ENCODE measurements around the gene HMX2. TPM values are rescaled to one million over a fixed set of nuclear protein-coding genes. Genes with fewer than 3 reads are reported as not detected.

HMX2 gene
- total RNA-seq, 1 donor from 2014 or later = not detected

GRCh38 chr10:123133541-123134342, 14.2 kb upstream of the HMX2 start:
- Mint-ChIP-seq H3K4me1 (ENCODE audit: low read depth) (peaks cover 16% of the 10 kb centered on the region), H3K4me3 (ENCODE audit: low read depth) (no peak overlapping the region), H3K9me3 (no peaks in the 10 kb centered on the region), H3K36me3 (ENCODE audit: low read depth) (no peaks in the 10 kb centered on the region), H3K27me3 (ENCODE audit: low read depth) (peaks cover 62% of the 10 kb centered on the region), H3K27ac (no peak overlapping the region)
- intact Hi-C loops (cut with micrococcal nuclease) = loop anchor here (1.0 to 5.0 kb wide), 4 partner anchors 15 to 834 kb away; partner anchors contain the start of gene HMX2
- DNase-seq (ENCODE audit: low spot score) = no peak

- Mint-ChIP-seq H3K27ac (peak overlapping the region; percentile 33), H3K27me3 (ENCODE audit: low read depth) (peaks cover 64% of the 10 kb centered on the region), H3K36me3 (ENCODE audit: low read depth) (no peaks in the 10 kb centered on the region), H3K9me3 (no peaks in the 10 kb centered on the region), H3K4me3 (ENCODE audit: low read depth) (no peak overlapping the region), H3K4me1 (ENCODE audit: low read depth) (peaks cover 17% of the 10 kb centered on the region)
- intact Hi-C loops (cut with micrococcal nuclease) = loop anchor here (2.0 to 5.0 kb wide), 3 partner anchors 14 to 833 kb away; partner anchors contain the start of gene HMX2
- no peak for DNase-seq (ENCODE audit: low spot score)
Measured at GRCh38 chr10:123134343-123134914, 13.5 kb upstream of the HMX2 start.

DNA sequence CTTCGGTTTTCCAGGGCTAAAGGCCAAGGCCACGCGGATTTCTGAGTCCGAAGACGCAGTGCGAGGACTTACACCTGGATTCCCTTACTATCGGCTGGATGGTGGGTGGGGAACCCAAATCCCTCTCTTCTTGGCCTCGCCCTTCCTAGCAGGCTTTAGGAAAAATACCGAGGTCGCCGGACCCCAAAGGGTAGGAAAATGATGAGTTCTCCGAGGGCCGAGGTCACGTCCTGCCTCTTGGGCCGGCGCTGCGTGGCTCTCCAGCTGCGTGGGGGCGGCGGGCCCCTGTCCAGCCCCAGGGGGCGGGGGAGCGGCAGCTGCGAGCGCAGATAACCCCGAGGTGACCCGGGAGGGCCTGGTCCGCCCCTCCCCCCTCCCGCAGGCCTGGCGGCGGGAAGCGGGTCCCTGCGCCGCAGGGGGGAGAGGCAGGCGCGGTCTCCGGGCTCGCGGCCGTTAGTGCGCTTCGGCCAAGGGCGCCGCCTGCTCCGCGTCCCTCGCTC, 13.0 kb upstream of the HMX2 start:
- H3K27ac Mint-ChIP-seq = no peak overlapping the region

GRCh38 chr10:123135415-123136141, 12.4 kb upstream of the HMX2 start, which contains the start of gene HMX3:
Gene HMX3, plus strand, starts transcription at chr10:123135970. Its CDS starts 81 bp downstream, at chr10:123136051.
- H3K4me1 Mint-ChIP-seq (ENCODE audit: low read depth) = peaks cover 19% of the 10 kb centered on the region
- peak within 1 kb of the TSS; percentile 13 for H3K4me3 Mint-ChIP-seq (ENCODE audit: low read depth)
- H3K27ac Mint-ChIP-seq = no peak within 1 kb of the TSS
- DNase-seq (ENCODE audit: low spot score) = peak; percentile 22
- peaks cover 68% of the 10 kb centered on the region for H3K27me3 Mint-ChIP-seq (ENCODE audit: low read depth)
- no peaks in the 10 kb centered on the region for H3K36me3 Mint-ChIP-seq (ENCODE audit: low read depth)
- intact Hi-C loops (cut with micrococcal nuclease) = loop anchor here (2.0 to 5.0 kb wide), 2 partner anchors 13 to 247 kb away; partner anchors contain the start of gene HMX2
- H3K9me3 Mint-ChIP-seq = no peaks in the 10 kb centered on the region

More for the DNA sequence above, 13.0 kb upstream of the HMX2 start:
- Mint-ChIP-seq H3K4me1 (ENCODE audit: low read depth) (peaks cover 19% of the 10 kb centered on the region), H3K4me3 (ENCODE audit: low read depth) (no peak overlapping the region), H3K27me3 (ENCODE audit: low read depth) (peaks cover 68% of the 10 kb centered on the region), H3K36me3 (ENCODE audit: low read depth) (no peaks in the 10 kb centered on the region), H3K9me3 (no peaks in the 10 kb centered on the region)
- intact Hi-C loops (cut with micrococcal nuclease) = loop anchor here (2.0 to 5.0 kb wide), 4 partner anchors 14 to 832 kb away; partner anchors contain the start of gene HMX2
- DNase-seq (ENCODE audit: low spot score) = no peak

DNA sequence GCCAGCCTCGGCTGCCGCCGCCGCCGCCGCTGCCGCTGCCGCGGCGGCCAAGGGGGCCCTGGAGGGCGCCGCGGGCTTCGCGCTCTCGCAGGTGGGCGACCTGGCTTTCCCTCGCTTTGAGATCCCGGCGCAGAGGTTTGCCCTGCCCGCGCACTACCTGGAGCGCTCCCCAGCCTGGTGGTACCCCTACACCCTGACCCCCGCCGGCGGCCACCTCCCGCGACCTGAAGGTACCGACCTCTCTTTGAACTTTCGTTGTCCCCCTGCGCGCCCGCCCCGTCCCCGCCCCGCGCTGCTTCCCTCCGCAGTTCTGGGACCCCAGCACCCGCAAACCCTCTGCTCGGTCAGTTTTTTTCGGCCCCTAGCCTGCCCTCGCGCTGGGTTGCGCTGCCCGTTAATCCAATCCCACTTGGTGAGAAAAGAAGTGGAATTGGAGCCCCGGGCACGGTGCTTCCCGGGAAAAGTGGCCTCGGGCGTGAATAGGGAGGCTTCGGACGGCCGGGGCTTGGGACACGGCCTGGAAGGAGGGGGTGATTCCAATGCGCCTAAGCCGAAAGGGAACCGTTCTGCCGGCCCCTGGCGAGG, 11.6 kb upstream of the HMX2 start:
- Mint-ChIP-seq H3K36me3 (ENCODE audit: low read depth) (no peaks in the 10 kb centered on the region), H3K9me3 (no peaks in the 10 kb centered on the region), H3K27ac (no peak overlapping the region), H3K27me3 (ENCODE audit: low read depth) (peaks cover 71% of the 10 kb centered on the region), H3K4me3 (ENCODE audit: low read depth) (no peak overlapping the region), H3K4me1 (ENCODE audit: low read depth) (peaks cover 19% of the 10 kb centered on the region)
- intact Hi-C loops (cut with micrococcal nuclease) = loop anchor here (5.0 kb wide), 1 partner anchor 246 kb away; no protein-coding TSS in a partner anchor
- no peak for DNase-seq (ENCODE audit: low spot score)

GRCh38 chr10:123136806-123137642, 10.9 kb upstream of the HMX2 start:
- intact Hi-C loops (cut with micrococcal nuclease) = loop anchor here (1.0 to 5.0 kb wide), 2 partner anchors 8 to 245 kb away; no protein-coding TSS in a partner anchor
- no peaks in the 10 kb centered on the region for H3K9me3 Mint-ChIP-seq
- H3K4me3 Mint-ChIP-seq (ENCODE audit: low read depth) = peak overlapping the region; percentile 24
- peaks cover 72% of the 10 kb centered on the region for H3K27me3 Mint-ChIP-seq (ENCODE audit: low read depth)
- peak; percentile 20 for DNase-seq (ENCODE audit: low spot score)
- peaks cover 19% of the 10 kb centered on the region for H3K4me1 Mint-ChIP-seq (ENCODE audit: low read depth)
- peak overlapping the region; percentile 67 for H3K27ac Mint-ChIP-seq
- no peaks in the 10 kb centered on the region for H3K36me3 Mint-ChIP-seq (ENCODE audit: low read depth)

DNA sequence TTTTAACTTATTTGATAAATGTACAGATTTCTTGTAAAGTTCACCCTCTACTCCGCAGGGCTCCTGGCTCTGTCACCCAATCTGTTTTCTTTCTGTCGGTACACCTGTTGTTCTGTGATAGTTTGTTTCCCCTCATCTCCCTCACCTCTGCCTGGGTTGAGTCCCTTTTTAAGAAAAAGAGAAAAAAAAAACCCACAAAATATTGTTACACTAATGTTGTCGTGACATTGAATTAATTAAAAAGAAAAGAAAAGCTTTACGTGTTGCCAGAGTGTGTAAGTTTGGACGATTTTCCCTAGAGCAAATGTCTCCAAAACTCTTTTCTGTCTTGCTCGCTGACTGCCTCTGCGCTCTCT, 8.8 kb upstream of the HMX2 start:
- peaks cover 72% of the 10 kb centered on the region for H3K27me3 Mint-ChIP-seq (ENCODE audit: low read depth)
- peaks cover 10% of the 10 kb centered on the region for H3K4me1 Mint-ChIP-seq (ENCODE audit: low read depth)
- DNase-seq (ENCODE audit: low spot score) = no peak
- no peaks in the 10 kb centered on the region for H3K36me3 Mint-ChIP-seq (ENCODE audit: low read depth)
- intact Hi-C loops (cut with micrococcal nuclease) = loop anchor here (5.0 kb wide), 1 partner anchor 243 kb away; no protein-coding TSS in a partner anchor
- H3K9me3 Mint-ChIP-seq = no peaks in the 10 kb centered on the region
- no peak overlapping the region for H3K4me3 Mint-ChIP-seq (ENCODE audit: low read depth)
- no peak overlapping the region for H3K27ac Mint-ChIP-seq

DNA sequence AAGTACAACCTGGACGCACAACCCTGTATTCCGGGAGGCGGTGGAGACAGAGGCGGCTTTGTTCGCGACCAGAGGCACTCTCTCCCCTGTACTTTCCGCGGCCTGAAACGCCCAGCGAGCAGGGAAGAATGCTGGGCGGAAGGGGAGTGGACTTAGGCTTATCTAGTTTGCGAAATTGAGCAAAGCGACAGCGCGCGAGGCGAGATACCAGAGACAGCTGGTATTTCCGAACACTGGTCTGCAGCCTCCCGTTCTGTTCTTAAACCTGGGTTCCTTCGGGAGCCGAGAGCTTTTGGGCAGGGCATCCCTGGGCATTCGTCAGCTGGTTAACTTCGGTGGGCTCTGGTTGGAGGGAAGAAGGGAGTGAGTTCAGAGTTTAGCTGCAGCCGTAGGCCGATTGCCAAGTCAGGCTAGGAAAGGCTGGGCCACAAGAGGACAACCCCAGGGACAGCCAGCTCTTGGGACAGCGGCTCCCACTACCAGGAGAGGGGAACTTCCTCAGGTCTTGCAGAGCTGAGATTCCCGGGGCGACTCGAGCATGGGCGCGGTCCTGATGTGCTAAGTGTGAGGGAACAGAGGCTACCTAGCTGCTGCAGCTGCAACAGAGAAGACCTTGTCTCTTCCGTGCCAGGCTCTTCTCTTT, 8.3 kb upstream of the HMX2 start:
- Mint-ChIP-seq H3K27me3 (ENCODE audit: low read depth) (peaks cover 72% of the 10 kb centered on the region), H3K4me3 (ENCODE audit: low read depth) (no peak overlapping the region), H3K27ac (no peak overlapping the region), H3K9me3 (no peaks in the 10 kb centered on the region), H3K4me1 (ENCODE audit: low read depth) (peaks cover 9% of the 10 kb centered on the region), H3K36me3 (ENCODE audit: low read depth) (no peaks in the 10 kb centered on the region)
- no peak for DNase-seq (ENCODE audit: low spot score)
- intact Hi-C loops (cut with micrococcal nuclease) = loop anchor here (5.0 to 10.0 kb wide), 2 partner anchors 243 to 955 kb away; partner anchors contain the start of gene CHST15

DNA sequence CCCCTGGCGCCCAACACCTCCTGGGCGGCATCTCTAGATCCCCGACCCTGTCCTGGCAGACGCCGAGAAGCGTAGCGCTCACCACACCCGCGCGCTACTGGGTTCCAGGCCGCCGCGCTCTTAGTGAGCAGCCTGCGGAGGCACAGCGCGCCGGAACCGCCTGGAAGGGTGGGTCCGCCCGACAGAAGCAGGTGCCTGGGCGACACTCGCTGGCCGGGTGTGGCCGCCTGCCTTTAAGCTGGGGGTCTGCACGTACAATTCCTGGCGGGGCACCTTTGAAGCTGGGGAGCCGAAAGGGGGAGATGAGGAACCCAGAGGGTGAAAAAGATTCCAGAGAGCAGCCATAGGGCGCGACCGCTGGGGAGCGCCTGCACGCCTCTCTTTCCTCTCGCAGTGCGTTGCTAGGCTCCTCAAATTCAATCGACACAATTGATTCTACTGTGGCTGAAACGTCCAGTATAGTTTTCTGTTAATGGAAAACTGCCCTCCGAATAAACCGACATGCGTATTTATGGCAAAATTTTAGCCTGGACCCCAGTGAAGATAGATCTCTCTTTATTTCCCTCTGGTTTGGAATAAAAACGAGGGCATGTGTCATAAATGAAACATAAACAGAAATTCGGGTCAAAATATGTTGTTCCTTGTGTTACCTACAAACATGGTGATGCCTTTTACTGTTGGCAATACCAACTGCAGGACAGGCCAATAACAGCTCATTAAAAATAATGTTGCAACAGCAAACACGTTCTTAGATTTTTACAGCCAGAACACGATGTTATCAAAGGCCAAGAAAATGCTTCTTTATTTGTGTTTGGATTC, 7.6 kb upstream of the HMX2 start:
- H3K9me3 Mint-ChIP-seq = no peaks in the 10 kb centered on the region
- peaks cover 78% of the 10 kb centered on the region for H3K27me3 Mint-ChIP-seq (ENCODE audit: low read depth)
- H3K4me1 Mint-ChIP-seq (ENCODE audit: low read depth) = peaks cover 12% of the 10 kb centered on the region
- no peak overlapping the region for H3K27ac Mint-ChIP-seq
- no peak overlapping the region for H3K4me3 Mint-ChIP-seq (ENCODE audit: low read depth)
- intact Hi-C loops (cut with micrococcal nuclease) = loop anchor here (10.0 kb wide), 1 partner anchor 954 kb away; the partner anchor contains the start of gene CHST15
- no peaks in the 10 kb centered on the region for H3K36me3 Mint-ChIP-seq (ENCODE audit: low read depth)
- no peak for DNase-seq (ENCODE audit: low spot score)

DNA sequence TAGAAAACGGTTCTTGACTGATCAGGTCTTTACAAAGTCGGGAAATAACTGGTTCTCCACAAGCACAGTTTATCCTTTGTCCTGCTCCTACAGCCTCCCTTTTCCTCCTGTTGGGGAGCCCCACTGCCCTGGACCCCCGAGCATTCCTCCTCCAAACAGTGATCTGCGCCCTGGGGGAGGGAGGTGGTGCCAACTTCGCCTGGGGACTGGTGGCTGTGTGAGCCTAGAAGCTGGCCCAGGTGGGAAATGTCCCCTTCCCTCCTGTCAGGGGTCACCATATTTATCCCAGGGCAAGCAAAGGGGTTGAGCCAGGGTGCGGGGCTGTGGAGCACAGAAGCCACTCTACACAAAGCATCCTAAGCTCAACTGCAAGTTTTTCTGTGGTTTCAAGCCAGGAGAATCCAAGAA, 6.9 kb upstream of the HMX2 start:
- intact Hi-C loops (cut with micrococcal nuclease) = loop anchor here (10.0 kb wide), 1 partner anchor 954 kb away; the partner anchor contains the start of gene CHST15
- no peak for DNase-seq (ENCODE audit: low spot score)
- Mint-ChIP-seq H3K4me1 (ENCODE audit: low read depth) (peaks cover 14% of the 10 kb centered on the region), H3K9me3 (no peaks in the 10 kb centered on the region), H3K27ac (no peak overlapping the region), H3K36me3 (ENCODE audit: low read depth) (no peaks in the 10 kb centered on the region), H3K4me3 (ENCODE audit: low read depth) (no peak overlapping the region), H3K27me3 (ENCODE audit: low read depth) (peaks cover 85% of the 10 kb centered on the region)

Measured in activated T-helper 2 cell treated with anti-CD3 and anti-CD28 coated beads, Interferon-gamma antibody, Interleukin-2, Interleukin-4, amounts not matched to agents 10 μg/mL and 5 μg/mL and 100 μg/mL, durations not matched to agents 14 hours and 24 hours and 36 hours (primary cell).